Common myeloid progenitor, CD34-positive (primary cell): ENCODE measurements around the gene SCGN.

Source experiments
- CTCF ChIA-PET: fragments of 350-600 bp; sonication (Branson Sonifier 250); formaldehyde crosslinking; loops from one replicate; lab custom pipeline; 2021; ENCODE audit warnings: antibody characterized with exemption; lab: Charles Lee
- POLR2A ChIA-PET: fragments of 350-600 bp; sonication (Branson Sonifier 250); formaldehyde crosslinking; loops from one replicate; lab custom pipeline; 2021; ENCODE audit warnings: antibody characterized with exemption; lab: Charles Lee
- DNase-seq, 3 donors: peaks; one replicate each; pipeline versions ENCODE4 v3.0.0 to v3.0.0-alpha.2; 2013
- H3K27ac ChIP-seq, 2 experiments: 1 replicate in 1 of 2; 2 replicates in 1 of 2; pipeline ENCODE4 v1.7.0; 2013; ENCODE audit warnings: inconsistent platforms in 2 of 2, low read length in 2 of 2, mild to moderate bottlenecking in 2 of 2, low read depth in 1 of 2, moderate library complexity in 1 of 2; ENCODE audit not compliant: severe bottlenecking in 2 of 2, insufficient read depth in 1 of 2, poor library complexity in 1 of 2
- H3K27me3 ChIP-seq, 5 experiments: replicated peaks in 2 of 5; 1 replicate in 3 of 5; 2 replicates in 2 of 5; pipeline versions ENCODE4 v1.6.1 to v1.7.0; 2013; ENCODE audit warnings: low read length in 4 of 5, mild to moderate bottlenecking in 2 of 5, moderate library complexity in 2 of 5, inconsistent platforms in 1 of 5; ENCODE audit not compliant: insufficient read depth in 5 of 5, control insufficient read depth in 4 of 5
- H3K36me3 ChIP-seq, 4 experiments: 1 replicate in 2 of 4; 2 replicates in 2 of 4; pipeline versions ENCODE4 v1.6.1 to v1.7.0; 2013; ENCODE audit warnings: low read length in 3 of 4, control low read depth in 1 of 4, mild to moderate bottlenecking in 1 of 4; ENCODE audit not compliant: control insufficient read depth in 4 of 4, insufficient read depth in 4 of 4
- H3K4me1 ChIP-seq, 4 experiments: 1 replicate in 3 of 4; 2 replicates in 1 of 4; pipeline versions ENCODE4 v1.6.1 to v1.7.1; 2013; ENCODE audit warnings: low read length in 3 of 4, mild to moderate bottlenecking in 3 of 4, control low read depth in 1 of 4, inconsistent platforms in 1 of 4, moderate library complexity in 1 of 4; ENCODE audit not compliant: control insufficient read depth in 4 of 4, insufficient read depth in 4 of 4; ENCODE audit errors: control extremely low read depth in 1 of 4
- H3K4me3 ChIP-seq, 7 experiments: 1 replicate in 4 of 7; 2 replicates in 3 of 7; pipeline versions ENCODE4 v1.5.1 to v1.7.0; 2013; ENCODE audit warnings: mild to moderate bottlenecking in 7 of 7, low read length in 6 of 7, moderate library complexity in 6 of 7, inconsistent platforms in 2 of 7, low read depth in 2 of 7, control low read depth in 1 of 7; ENCODE audit not compliant: insufficient read depth in 4 of 7, control insufficient read depth in 1 of 7; ENCODE audit errors: extremely low read depth in 1 of 7
- H3K9me3 ChIP-seq, 5 experiments: 1 replicate in 4 of 5; 2 replicates in 1 of 5; pipeline versions ENCODE4 v1.6.1 to v1.7.1; 2013; ENCODE audit warnings: low read length in 4 of 5, mild to moderate bottlenecking in 2 of 5, inconsistent platforms in 1 of 5, low read depth in 1 of 5, moderate library complexity in 1 of 5; ENCODE audit not compliant: control insufficient read depth in 4 of 5, insufficient read depth in 2 of 5; ENCODE audit errors: control extremely low read depth in 1 of 5
- WGBS: methylation state at CpG from one replicate; pipeline ENCODE4 v1.1.5; 2013; ENCODE audit not compliant: insufficient coverage; 5-methylcytosine and 5-hydroxymethylcytosine counted together

Gene SCGN

GRCh38 chr6:25614052-25614451 lies 38.0 kb upstream of the SCGN start:
- no peak for DNase-seq
- Histone ChIP-seq H3K4me3 (no peak overlapping the region), H3K36me3 (peaks cover 0 to 4% (median 2%) of the 10 kb centered on the region in 4 experiments), H3K9me3 (no peaks in the 10 kb centered on the region), H3K27me3 (no peaks in the 10 kb centered on the region), H3K4me1 (peaks cover 0 to 21% (median 9%) of the 10 kb centered on the region in 4 experiments), H3K27ac (no peak overlapping the region)
- 91% methylated on average over 3 of the region's 4 CpGs for WGBS
- ChIA-PET POLR2A (no interaction called here), CTCF (no interaction called here)

DNA sequence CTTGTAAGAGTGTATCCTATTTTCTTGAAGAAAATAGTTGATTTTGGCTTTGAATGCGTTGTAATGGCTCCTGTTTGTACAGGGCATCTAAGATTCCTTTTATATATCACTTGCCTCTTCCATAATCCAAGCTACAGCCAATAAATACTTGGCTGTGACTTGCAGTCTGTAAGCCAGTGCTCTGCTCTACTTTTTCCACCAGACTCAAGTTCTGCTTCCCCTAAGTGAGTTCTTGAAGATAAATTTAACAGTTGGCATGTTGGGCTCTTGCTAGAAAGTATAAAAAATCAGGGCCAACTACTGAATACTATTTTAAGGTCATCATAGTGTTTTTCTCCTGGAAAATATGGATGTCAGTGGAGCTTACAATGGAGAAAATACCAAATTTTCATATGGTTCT lies 36.5 kb upstream of the SCGN start:
- H3K27ac ChIP-seq: no peak overlapping the region
- peaks cover 0 to 4% (median 1%) of the 10 kb centered on the region in 4 experiments for H3K36me3 ChIP-seq
- peak in 1 of 3 donors; percentile 13 for DNase-seq
- no peaks in the 10 kb centered on the region for H3K27me3 ChIP-seq
- POLR2A ChIA-PET: no interaction called here
- H3K9me3 ChIP-seq: no peaks in the 10 kb centered on the region
- CTCF ChIA-PET: interaction anchor here (1.2 kb wide), 1 partner anchor 10 kb away, joined by 3 read pairs; no protein-coding TSS in a partner anchor
- H3K4me1 ChIP-seq: peaks cover 6 to 28% (median 11%) of the 10 kb centered on the region in 4 experiments
- H3K4me3 ChIP-seq: no peak overlapping the region
- no CpG with 5 or more reads among the region's 1 CpG for WGBS

GRCh38 chr6:25617997-25618396 lies 34.0 kb upstream of the SCGN start:
- no CpG with 5 or more reads among the region's 2 CpGs for whole genome bisulfite sequencing
- DNase-seq: peak in 2 of 3 donors; percentile 13 to 23
- peaks cover 6 to 24% (median 11%) of the 10 kb centered on the region in 4 experiments for H3K4me1 ChIP-seq
- POLR2A ChIA-PET: no interaction called here
- H3K4me3 ChIP-seq: no peak overlapping the region
- CTCF ChIA-PET: no interaction called here
- H3K36me3 ChIP-seq: peaks cover 0 to 3% (median 0%) of the 10 kb centered on the region in 4 experiments
- no peaks in the 10 kb centered on the region for H3K27me3 ChIP-seq
- no peaks in the 10 kb centered on the region for H3K9me3 ChIP-seq
- no peak overlapping the region for H3K27ac ChIP-seq

GRCh38 chr6:25619217-25619616 lies 32.8 kb upstream of the SCGN start:
- H3K27ac ChIP-seq: peak overlapping the region in 1 of 2 experiments; percentile 12
- peaks cover 0 to 3% (median 0%) of the 10 kb centered on the region in 4 experiments for H3K36me3 ChIP-seq
- no peaks in the 10 kb centered on the region for H3K27me3 ChIP-seq
- CTCF ChIA-PET: no interaction called here
- no peaks in the 10 kb centered on the region for H3K9me3 ChIP-seq
- 40% methylated on average over 4 of the region's 4 CpGs for WGBS
- DNase-seq: peak; percentile 22 to 60 (median 46)
- POLR2A ChIA-PET: no interaction called here
- H3K4me3 ChIP-seq: no peak overlapping the region
- H3K4me1 ChIP-seq: peaks cover 6 to 24% (median 11%) of the 10 kb centered on the region in 4 experiments

GRCh38 chr6:25620391-25620790 lies 31.6 kb upstream of the SCGN start:
- no peak overlapping the region for H3K4me3 ChIP-seq
- no peaks in the 10 kb centered on the region for H3K27me3 ChIP-seq
- ChIA-PET CTCF (no interaction called here), POLR2A (no interaction called here)
- H3K36me3 ChIP-seq: peaks cover 0 to 3% (median 0%) of the 10 kb centered on the region in 4 experiments
- peaks cover 6 to 24% (median 11%) of the 10 kb centered on the region in 4 experiments for H3K4me1 ChIP-seq
- WGBS: no CpG with 5 or more reads among the region's 2 CpGs
- no peak overlapping the region for H3K27ac ChIP-seq
- no peak for DNase-seq
- H3K9me3 ChIP-seq: no peaks in the 10 kb centered on the region

DNA sequence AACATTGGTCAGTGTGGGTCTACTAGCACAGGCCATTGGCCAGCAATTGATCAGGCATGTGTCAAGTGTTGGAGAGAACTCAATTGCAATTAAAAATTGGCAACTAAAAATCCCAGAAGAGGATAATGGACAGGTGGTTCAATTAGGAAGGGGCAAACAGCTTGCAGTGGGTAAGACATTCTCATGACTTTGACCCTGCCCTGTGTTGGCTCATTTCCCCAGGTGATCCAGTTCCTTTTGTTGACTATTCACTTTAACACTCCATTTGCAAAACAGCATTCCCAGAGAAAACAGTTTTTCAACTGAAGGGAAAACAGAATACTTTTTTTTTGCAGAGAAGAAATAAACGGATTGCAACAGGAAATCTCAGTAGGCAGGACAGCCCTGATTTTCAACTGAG lies 28.9 kb upstream of the SCGN start:
- Histone ChIP-seq H3K27ac (no peak overlapping the region), H3K4me1 (peaks cover 6 to 17% (median 8%) of the 10 kb centered on the region in 4 experiments), H3K4me3 (no peak overlapping the region), H3K36me3 (peaks cover 0 to 3% (median 0%) of the 10 kb centered on the region in 4 experiments), H3K9me3 (no peaks in the 10 kb centered on the region), H3K27me3 (no peaks in the 10 kb centered on the region)
- POLR2A ChIA-PET: no interaction called here
- CTCF ChIA-PET: no interaction called here
- DNase-seq: no peak
- WGBS: 90% methylated on average over 1 of the region's 1 CpG

DNA sequence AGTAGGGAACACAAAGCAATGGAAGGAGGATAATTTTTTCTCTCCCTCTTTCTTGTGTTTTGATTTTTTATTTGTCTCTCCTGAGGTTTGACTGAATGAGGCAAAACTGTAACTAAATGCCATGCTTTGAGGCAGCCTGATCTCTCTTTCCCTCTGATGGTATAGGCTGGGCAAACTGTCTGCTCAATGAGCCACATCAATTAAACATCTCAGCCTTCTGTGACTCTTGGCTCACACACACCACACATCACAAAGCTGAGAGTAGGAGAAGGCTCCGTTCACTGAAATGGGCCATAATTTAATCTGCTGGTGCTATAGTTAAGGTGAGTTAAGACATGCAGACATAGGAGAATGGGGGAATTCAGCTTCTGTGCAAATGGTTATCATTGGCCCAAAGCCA lies 28.1 kb upstream of the SCGN start:
- whole genome bisulfite sequencing: no CpG with 5 or more reads among the region's 1 CpG
- ChIA-PET POLR2A (no interaction called here), CTCF (no interaction called here)
- no peak overlapping the region for H3K27ac ChIP-seq
- peaks cover under 1 to 9% (median 5%) of the 10 kb centered on the region in 4 experiments for H3K4me1 ChIP-seq
- no peak for DNase-seq
- no peaks in the 10 kb centered on the region for H3K9me3 ChIP-seq
- no peak overlapping the region for H3K4me3 ChIP-seq
- peaks cover 0 to 2% (median 0%) of the 10 kb centered on the region in 5 experiments for H3K27me3 ChIP-seq
- H3K36me3 ChIP-seq: peaks cover 0 to 3% (median 0%) of the 10 kb centered on the region in 4 experiments
